ENCODE measurements around the gene CYB561.

Gene CYB561

GRCh38 chr17:63491413-63491812, 45.3 kb upstream of the CYB561 start:
- no peak overlapping the region for H3K4me3 ChIP-seq (ENCODE audit: low read length)
- TF ChIP-seq CTCF (conservative IDR thresholded peaks at IDR 0.05; ENCODE audit: low read length) = no peak
- no peak for DNase-seq (ENCODE audit: low read depth)

GRCh38 chr17:63490858-63491400, 44.8 kb upstream of the CYB561 start:
- H3K4me3 ChIP-seq (ENCODE audit: low read length) = no peak overlapping the region
- no peak for DNase-seq (ENCODE audit: low read depth)
- no peak for TF ChIP-seq CTCF (conservative IDR thresholded peaks at IDR 0.05; ENCODE audit: low read length)

GRCh38 chr17:63490329-63490728, 44.2 kb upstream of the CYB561 start:
- no peak for DNase-seq (ENCODE audit: low read depth)
- H3K4me3 ChIP-seq (ENCODE audit: low read length) = no peak overlapping the region
- no peak for TF ChIP-seq CTCF (conservative IDR thresholded peaks at IDR 0.05; ENCODE audit: low read length)

- no peak for DNase-seq (ENCODE audit: low read depth)
- TF ChIP-seq CTCF (conservative IDR thresholded peaks at IDR 0.05; ENCODE audit: low read length) = no peak
- H3K4me3 ChIP-seq (ENCODE audit: low read length) = no peak overlapping the region
These were observed 43.2 kb upstream of the CYB561 start for GRCh38 chr17:63489291-63489690.

- H3K4me3 ChIP-seq (ENCODE audit: low read length) = no peak overlapping the region
- DNase-seq (ENCODE audit: low read depth) = no peak
- no peak for TF ChIP-seq CTCF (conservative IDR thresholded peaks at IDR 0.05; ENCODE audit: low read length)
These were observed 42.7 kb upstream of the CYB561 start for GRCh38 chr17:63488851-63489250.

GRCh38 chr17:63487014-63487339, 40.9 kb upstream of the CYB561 start:
- H3K4me3 ChIP-seq (ENCODE audit: low read length) = no peak overlapping the region
- DNase-seq (ENCODE audit: low read depth) = no peak
- TF ChIP-seq CTCF (conservative IDR thresholded peaks at IDR 0.05; ENCODE audit: low read length) = no peak

- no peak for DNase-seq (ENCODE audit: low read depth)
- TF ChIP-seq CTCF (conservative IDR thresholded peaks at IDR 0.05; ENCODE audit: low read length) = no peak
- H3K4me3 ChIP-seq (ENCODE audit: low read length) = no peak overlapping the region
These were observed 40.4 kb upstream of the CYB561 start for GRCh38 chr17:63486317-63487013.
